GM12865 (cell line): ENCODE results near the gene SAMD4A.

ENCODE experiments used
- DNase-seq: peaks from one replicate; pipeline ENCODE4 v3.0.0; 2010; ENCODE audit warnings: low read depth
- H3K4me3 ChIP-seq: 2 replicates; pipeline ENCODE4 v1.5.1; 2011; ENCODE audit warnings: mild to moderate bottlenecking, low read depth, low read length, control low read depth
- TF ChIP-seq, protein P1 (sequence below): IDR thresholded peaks from 2 replicates; pipeline ENCODE4 v1.5.1; 2011; ENCODE audit warnings: low read length, control low read depth, low read depth, inconsistent platforms; ENCODE audit not compliant: insufficient read depth; ENCODE audit errors: missing control alignments

SAMD4A gene

DNA sequence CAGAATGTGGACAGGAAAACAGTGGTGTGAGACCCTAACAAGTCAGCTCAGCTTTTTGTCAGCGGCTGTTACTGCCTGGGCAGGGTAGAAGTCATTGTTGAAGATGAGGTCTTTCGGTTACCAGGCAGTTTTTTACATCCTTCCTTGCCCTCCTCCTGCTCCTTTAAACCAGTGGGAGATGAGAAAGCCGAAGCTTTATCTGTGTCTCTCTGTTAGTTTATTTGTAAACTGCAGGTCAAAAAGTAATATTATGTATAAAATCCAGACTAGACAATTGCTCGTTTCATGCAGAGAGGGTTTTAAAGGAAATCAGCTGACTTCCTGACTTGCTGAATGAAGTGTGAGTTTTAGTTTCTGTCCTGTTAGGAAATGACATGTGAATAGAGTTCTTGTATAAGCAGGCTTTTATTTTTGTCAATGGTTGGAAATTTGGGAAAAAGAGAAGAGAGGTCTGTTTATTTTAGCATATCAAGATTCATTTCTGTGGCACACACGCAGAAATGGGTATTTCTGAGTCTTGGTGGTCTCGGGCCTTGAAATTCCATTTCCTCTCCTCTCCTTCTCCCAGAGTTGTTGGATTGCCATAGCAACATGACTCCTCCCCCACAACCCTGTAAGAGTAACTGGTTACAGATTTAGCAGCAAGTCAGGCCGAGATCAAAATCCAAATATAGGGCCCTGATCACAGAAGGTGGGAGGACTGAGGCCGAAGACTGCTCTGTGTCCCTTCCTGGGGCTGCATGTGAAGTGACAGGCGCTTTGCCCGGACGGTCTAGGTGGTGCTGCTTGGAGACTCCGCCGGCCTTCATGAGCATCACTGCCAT, 60.8 kb downstream of the SAMD4A start:
- peak overlapping the region; percentile 30 for H3K4me3 ChIP-seq

DNA sequence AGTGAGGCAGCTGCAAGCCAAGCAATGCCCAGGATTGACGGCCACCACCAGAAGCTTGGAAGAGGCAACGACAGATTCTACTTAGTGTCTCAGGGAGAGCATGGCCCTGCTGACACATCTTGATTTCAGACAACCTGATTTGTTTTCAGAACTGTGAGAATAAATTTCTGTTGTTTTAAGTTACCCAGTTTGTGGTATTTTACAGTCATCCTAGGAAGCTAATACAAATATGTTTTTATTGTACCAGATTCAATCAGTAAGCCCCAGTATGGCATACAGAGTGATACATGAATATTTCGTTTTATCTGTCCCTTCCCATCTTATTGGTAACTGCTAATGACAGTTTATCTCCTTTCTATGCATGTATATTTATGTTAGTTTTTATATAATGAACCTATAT, 62.3 kb downstream of the SAMD4A start:
- DNase-seq: no peak
- TF ChIP-seq, protein P1, sequence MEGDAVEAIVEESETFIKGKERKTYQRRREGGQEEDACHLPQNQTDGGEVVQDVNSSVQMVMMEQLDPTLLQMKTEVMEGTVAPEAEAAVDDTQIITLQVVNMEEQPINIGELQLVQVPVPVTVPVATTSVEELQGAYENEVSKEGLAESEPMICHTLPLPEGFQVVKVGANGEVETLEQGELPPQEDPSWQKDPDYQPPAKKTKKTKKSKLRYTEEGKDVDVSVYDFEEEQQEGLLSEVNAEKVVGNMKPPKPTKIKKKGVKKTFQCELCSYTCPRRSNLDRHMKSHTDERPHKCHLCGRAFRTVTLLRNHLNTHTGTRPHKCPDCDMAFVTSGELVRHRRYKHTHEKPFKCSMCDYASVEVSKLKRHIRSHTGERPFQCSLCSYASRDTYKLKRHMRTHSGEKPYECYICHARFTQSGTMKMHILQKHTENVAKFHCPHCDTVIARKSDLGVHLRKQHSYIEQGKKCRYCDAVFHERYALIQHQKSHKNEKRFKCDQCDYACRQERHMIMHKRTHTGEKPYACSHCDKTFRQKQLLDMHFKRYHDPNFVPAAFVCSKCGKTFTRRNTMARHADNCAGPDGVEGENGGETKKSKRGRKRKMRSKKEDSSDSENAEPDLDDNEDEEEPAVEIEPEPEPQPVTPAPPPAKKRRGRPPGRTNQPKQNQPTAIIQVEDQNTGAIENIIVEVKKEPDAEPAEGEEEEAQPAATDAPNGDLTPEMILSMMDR: no peak
- H3K4me3 ChIP-seq: no peak overlapping the region

More for the DNA sequence above, 60.8 kb downstream of the SAMD4A start:
- DNase-seq: peak; percentile 64
- TF ChIP-seq, protein P1: no peak

DNA sequence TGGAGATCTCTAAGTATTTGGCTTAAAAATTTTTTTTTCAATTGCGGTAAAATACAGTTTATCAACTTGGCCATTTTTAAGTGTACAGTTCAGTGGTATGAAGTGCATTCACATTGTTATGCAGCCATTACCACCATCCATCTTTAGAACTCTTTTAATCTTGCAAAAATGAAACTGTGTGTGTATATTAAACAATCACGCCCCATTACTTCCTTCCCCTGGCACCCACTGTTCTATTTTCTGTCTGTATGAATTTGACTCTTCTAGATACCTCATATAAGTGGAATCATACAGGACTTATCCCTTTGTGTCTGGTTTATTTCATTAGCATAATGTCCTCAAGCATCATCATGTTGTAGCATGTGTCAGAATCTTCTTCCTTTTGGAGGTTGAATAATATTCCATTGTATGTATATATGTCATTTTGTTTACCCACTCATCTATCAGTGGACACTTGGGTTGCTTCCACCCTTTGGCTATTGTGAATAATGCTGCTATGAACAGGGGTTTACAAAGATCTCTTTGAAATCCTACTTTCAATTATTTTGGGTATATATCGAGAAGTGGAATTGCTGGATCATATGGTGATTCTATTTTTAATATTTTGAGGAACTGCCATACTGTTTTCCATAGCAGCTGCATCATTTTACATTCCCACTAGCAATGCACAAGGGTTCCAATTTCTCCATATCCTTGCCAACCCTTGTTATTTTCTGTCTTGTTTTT, 62.9 kb downstream of the SAMD4A start:
- no peak overlapping the region for H3K4me3 ChIP-seq
- no peak for DNase-seq
- TF ChIP-seq, protein P1: no peak

DNA sequence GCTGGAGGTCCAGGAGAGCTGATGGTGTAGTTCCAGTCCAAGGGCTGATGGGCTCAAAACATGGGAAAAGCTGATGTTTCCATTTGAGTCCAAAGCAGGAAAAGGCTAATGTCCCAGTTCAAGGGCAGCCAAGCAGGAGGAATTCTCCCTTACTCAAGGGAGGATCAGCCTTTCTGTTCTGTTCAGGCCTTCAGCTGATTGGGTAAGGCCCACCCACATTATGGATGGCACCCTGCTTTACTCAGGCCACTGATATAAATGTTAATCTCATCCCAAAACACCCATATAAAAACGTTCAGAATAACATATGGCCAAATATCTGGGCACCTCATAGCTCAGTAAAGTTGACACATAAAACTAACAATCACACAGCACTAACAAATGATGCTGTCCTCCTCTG, 64.1 kb downstream of the SAMD4A start:
- TF ChIP-seq, protein P1: no peak
- no peak for DNase-seq

DNA sequence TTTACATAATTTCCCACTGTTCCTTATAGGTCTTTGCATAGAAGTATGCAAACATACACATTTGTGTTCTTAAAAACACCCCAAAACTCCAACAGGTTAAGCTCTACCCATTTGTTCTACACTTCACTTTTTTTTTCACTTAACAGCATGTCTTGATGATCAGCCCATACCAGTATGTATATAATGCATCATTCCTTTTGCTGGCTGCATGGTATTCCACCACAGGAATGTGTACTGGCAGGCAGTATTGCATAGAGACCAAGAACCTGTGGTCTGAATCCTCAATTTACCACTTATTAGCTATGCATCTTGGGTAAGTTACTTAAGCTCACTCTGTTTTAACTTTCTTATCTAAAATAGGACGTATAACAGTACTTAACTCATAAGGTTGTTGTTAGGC, 65.5 kb downstream of the SAMD4A start:
- DNase-seq: no peak
- TF ChIP-seq, protein P1: no peak
- H3K4me3 ChIP-seq: no peak overlapping the region

More for the DNA sequence above, 64.1 kb downstream of the SAMD4A start:
- no peak overlapping the region for H3K4me3 ChIP-seq

DNA sequence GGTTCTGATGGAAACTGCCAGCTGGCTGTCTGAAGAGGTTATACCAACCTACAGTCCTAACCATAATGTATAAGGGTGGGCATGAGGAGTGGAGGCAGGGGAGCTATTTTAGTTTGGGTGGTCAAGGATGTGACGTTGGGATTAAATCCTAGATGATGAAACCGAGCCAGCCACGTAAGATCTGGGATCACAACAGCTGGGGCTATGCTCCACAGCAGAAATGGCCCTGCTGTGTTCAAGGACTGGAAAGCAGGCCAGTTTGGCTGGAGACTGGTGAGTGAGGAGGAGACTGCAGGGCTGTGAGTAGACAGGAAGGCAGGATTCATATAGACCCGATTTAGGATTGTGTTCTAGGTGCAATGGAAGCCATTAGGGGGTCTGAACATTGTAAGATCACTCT, 66.1 kb downstream of the SAMD4A start:
- TF ChIP-seq, protein P1: no peak

More for the DNA sequence above, 66.1 kb downstream of the SAMD4A start:
- no peak overlapping the region for H3K4me3 ChIP-seq
- DNase-seq: no peak
